ENCODE results near the gene ABCD3. TPM values are rescaled to one million over a fixed set of nuclear protein-coding genes. Genes with fewer than 3 reads are reported as not detected.

The ABCD3 gene
- total and polyA plus RNA-seq, 2 of the 13 experiments (the other 11 are each of a cell fraction or from before 2014, with no cell fraction given), result 27.5 to 166 TPM

DNA sequence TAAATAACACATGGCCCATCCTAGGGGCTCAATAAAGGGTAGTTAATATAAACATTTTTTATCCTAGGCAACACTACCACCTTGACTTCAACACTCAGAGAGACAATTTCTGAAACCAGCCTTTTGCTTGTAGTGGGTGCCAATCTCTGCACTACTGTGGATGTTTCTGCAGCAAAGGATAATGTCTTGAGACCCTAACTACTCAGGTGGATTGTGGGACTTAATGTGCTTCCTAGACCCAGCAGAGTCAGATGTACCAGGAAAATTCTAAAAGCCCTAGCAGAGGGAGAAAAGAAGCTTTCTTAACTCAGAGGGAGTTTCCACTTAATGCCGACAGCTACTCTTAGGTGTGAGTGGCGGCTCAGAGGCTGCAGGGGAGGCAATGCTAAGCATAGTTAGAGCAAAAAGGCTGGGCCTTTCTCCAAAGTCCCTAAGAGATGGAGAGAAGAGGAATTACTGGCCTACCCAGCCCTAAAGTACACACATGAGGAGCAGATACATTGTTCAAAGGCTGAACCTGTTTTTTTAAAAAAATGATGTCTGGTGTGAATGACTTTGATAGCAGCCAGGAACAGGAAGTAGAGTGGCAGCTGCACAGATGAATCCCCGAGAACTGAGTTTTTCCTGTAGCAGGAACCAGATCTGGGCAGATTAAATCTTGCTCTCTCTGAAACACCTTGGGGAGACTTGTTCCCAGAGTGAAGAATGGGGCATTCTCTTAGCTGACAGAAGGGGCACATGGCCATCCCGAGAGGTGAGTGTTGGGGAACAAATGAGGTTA is 33.5 kb upstream of the ABCD3 start (continued):
- TF ChIP-seq, protein P1, sequence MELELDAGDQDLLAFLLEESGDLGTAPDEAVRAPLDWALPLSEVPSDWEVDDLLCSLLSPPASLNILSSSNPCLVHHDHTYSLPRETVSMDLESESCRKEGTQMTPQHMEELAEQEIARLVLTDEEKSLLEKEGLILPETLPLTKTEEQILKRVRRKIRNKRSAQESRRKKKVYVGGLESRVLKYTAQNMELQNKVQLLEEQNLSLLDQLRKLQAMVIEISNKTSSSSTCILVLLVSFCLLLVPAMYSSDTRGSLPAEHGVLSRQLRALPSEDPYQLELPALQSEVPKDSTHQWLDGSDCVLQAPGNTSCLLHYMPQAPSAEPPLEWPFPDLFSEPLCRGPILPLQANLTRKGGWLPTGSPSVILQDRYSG (CRISPR knock-in tag; IDR thresholded peaks at IDR 0.05), result peak; percentile 64; the same call in 1 of the 2 replicates
- peak; percentile 31; the same call in 1 of the 2 replicates for TF ChIP-seq MED1 (CRISPR knock-in tag; IDR thresholded peaks at IDR 0.05)
- TF ChIP-seq ZNF883 (CRISPR knock-in tag; IDR thresholded peaks at IDR 0.05; ENCODE audit: not compliant biosample characterization), result no peak
- no peak for TF ChIP-seq ZNF274 (CRISPR knock-in tag; IDR thresholded peaks at IDR 0.05)
- TF ChIP-seq, protein P2, sequence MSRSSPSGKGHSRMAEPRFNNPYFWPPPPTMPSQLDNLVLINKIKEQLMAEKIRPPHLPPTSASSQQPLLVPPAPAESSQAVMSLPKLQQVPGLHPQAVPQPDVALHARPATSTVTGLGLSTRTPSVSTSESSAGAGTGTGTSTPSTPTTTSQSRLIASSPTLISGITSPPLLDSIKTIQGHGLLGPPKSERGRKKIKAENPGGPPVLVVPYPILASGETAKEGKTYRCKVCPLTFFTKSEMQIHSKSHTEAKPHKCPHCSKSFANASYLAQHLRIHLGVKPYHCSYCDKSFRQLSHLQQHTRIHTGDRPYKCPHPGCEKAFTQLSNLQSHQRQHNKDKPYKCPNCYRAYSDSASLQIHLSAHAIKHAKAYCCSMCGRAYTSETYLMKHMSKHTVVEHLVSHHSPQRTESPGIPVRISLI (CRISPR knock-in tag; IDR thresholded peaks at IDR 0.05; ENCODE audit: borderline replicate concordance), result peak; percentile 86
- peak; percentile 66 for TF ChIP-seq SAP130 (CRISPR knock-in tag; IDR thresholded peaks at IDR 0.05; ENCODE audit: low read depth)
- TF ChIP-seq RORA (CRISPR knock-in tag; IDR thresholded peaks at IDR 0.05), result 0 out of 2 replicates have a peak, but pooled peaks have one; percentile 14
- 0 out of 2 replicates have a peak, but pooled peaks have one; percentile 31 for TF ChIP-seq ZNF335 (CRISPR knock-in tag; IDR thresholded peaks at IDR 0.05)
- no peak for TF ChIP-seq SOX13 (IDR thresholded peaks at IDR 0.05)
- TF ChIP-seq SOX13 (CRISPR knock-in tag; conservative IDR thresholded peaks at IDR 0.05 in 1 of 2, IDR thresholded peaks at IDR 0.05 in 1 of 2), result peak in 1 of 2 experiments; percentile 67; a peak in 2 of 4 replicates
- TF ChIP-seq EP300 (IDR thresholded peaks at IDR 0.05; ENCODE audit: low read depth in 2 of 2, low read length in 2 of 2), result 0 out of 4 replicates have a peak, but pooled peaks of 1 of the 2 experiments have one; percentile 16
- TF ChIP-seq EP300 (CRISPR knock-in tag; IDR thresholded peaks at IDR 0.05; ENCODE audit: borderline replicate concordance), result no peak
- 0 out of 2 replicates have a peak, but pooled peaks have one; percentile 4 for TF ChIP-seq RBFOX2 (IDR thresholded peaks at IDR 0.05; ENCODE audit: low read depth, low read length)
- peak; percentile 44; the same call in 1 of the 2 replicates for TF ChIP-seq HNF4A (CRISPR knock-in tag; IDR thresholded peaks at IDR 0.05)
- 0 out of 2 replicates have a peak, but pooled peaks have one; percentile 10 for TF ChIP-seq ZNF263 (CRISPR knock-in tag; IDR thresholded peaks at IDR 0.05)
- peak; percentile 56; the same call in 1 of the 2 replicates for TF ChIP-seq SOX5 (CRISPR knock-in tag; IDR thresholded peaks at IDR 0.05; ENCODE audit: borderline replicate concordance)
- peak; percentile 74 for TF ChIP-seq TBX2 (CRISPR knock-in tag; IDR thresholded peaks at IDR 0.05; ENCODE audit: borderline replicate concordance)
- TF ChIP-seq RXRB (CRISPR knock-in tag; IDR thresholded peaks at IDR 0.05; ENCODE audit: borderline replicate concordance), result peak; percentile 48; the same call in 1 of the 2 replicates
- no peak for TF ChIP-seq KLF13 (CRISPR knock-in tag; IDR thresholded peaks at IDR 0.05)
- peak; percentile 79 for TF ChIP-seq ZNF614 (CRISPR knock-in tag; IDR thresholded peaks at IDR 0.05; ENCODE audit: borderline replicate concordance)
- TF ChIP-seq ZFP82 (CRISPR knock-in tag; IDR thresholded peaks at IDR 0.05; ENCODE audit: borderline replicate concordance), result no peak
- no peak for TF ChIP-seq XBP1 (CRISPR knock-in tag; IDR thresholded peaks at IDR 0.05)
- TF ChIP-seq KDM1A (CRISPR knock-in tag; IDR thresholded peaks at IDR 0.05), result 0 out of 2 replicates have a peak, but pooled peaks have one; percentile 27
- peak; percentile 31; the same call in 1 of the 2 replicates for TF ChIP-seq SALL1 (CRISPR knock-in tag; IDR thresholded peaks at IDR 0.05)

Measured in HepG2 (cell line).